Measurements from ENCODE around the gene GALNT18. TPM values are rescaled to one million over a fixed set of nuclear protein-coding genes. Genes with fewer than 3 reads are reported as not detected.
A peak's percentile ranks its signal among the peaks of the same experiment; 100 is the strongest.

The GALNT18 gene
- total and polyA plus RNA-seq, 2 experiments from 2014 or later, result 4.3 to 10.8 TPM

GRCh38 chr11:11468954-11469353 lies 152.9 kb downstream of the GALNT18 start:
- Histone ChIP-seq H3K4me1 (ENCODE audit: insufficient read depth) (peaks cover 10% of the 10 kb centered on the region), H3K36me3 (ENCODE audit: insufficient read depth) (no peaks in the 10 kb centered on the region), H3K79me2 (replicated peaks; ENCODE audit: insufficient read depth) (no peaks in the 10 kb centered on the region), H3K4me3 (no peak overlapping the region), H4K20me1 (replicated peaks; ENCODE audit: insufficient read depth) (no peaks in the 10 kb centered on the region), H2AFZ (no peak overlapping the region), H3K27me3 (ENCODE audit: insufficient read depth) (no peaks in the 10 kb centered on the region), H3F3A (replicated peaks; ENCODE audit: low read depth) (no peaks in the 10 kb centered on the region), H3K4me2 (no peak overlapping the region), H3K9me2 (ENCODE audit: insufficient read depth) (no peaks in the 10 kb centered on the region), H3K27ac (ENCODE audit: low read depth) (no peak overlapping the region)
- Mint-ChIP-seq H3K4me1 (peaks cover 12% of the 10 kb centered on the region), H3K27ac (no peak overlapping the region), H3K9me3 (no peaks in the 10 kb centered on the region), H3K4me3 (no peak overlapping the region), H3K36me3 (ENCODE audit: low read depth) (no peaks in the 10 kb centered on the region), H3K27me3 (ENCODE audit: insufficient read depth, low read depth, poor library complexity) (peaks cover 5% of the 10 kb centered on the region)
- ATAC-seq (no peak), DNase-seq (ENCODE audit: low spot score) (no peak)
- TF ChIP-seq JUNB (IDR thresholded peaks at IDR 0.05; ENCODE audit: unreplicated experiment) (no peak), CTCF (conservative IDR thresholded peaks at IDR 0.05; ENCODE audit: low read depth in 2 of 2) (no peak), EZH2phosphoT487 (IDR thresholded peaks at IDR 0.05; ENCODE audit: unreplicated experiment) (no peak), ZNF331 (CRISPR knock-in tag; IDR thresholded peaks at IDR 0.05; ENCODE audit: low read depth) (no peak)

GRCh38 chr11:11467312-11467711 lies 154.5 kb downstream of the GALNT18 start:
- H3K4me3 Mint-ChIP-seq, result no peak overlapping the region
- Histone ChIP-seq H3K79me2 (replicated peaks; ENCODE audit: insufficient read depth) (no peaks in the 10 kb centered on the region), H3K4me3 (no peak overlapping the region), H3K27ac (ENCODE audit: low read depth) (no peak overlapping the region), H3K9me2 (ENCODE audit: insufficient read depth) (no peaks in the 10 kb centered on the region), H3K27me3 (ENCODE audit: insufficient read depth) (no peaks in the 10 kb centered on the region), H3K4me1 (ENCODE audit: insufficient read depth) (no peaks in the 10 kb centered on the region), H3K36me3 (ENCODE audit: insufficient read depth) (no peaks in the 10 kb centered on the region), H2AFZ (no peak overlapping the region), H3F3A (replicated peaks; ENCODE audit: low read depth) (no peaks in the 10 kb centered on the region), H4K20me1 (replicated peaks; ENCODE audit: insufficient read depth) (no peaks in the 10 kb centered on the region), H3K4me2 (no peak overlapping the region)
- H3K27ac Mint-ChIP-seq, result 0 out of 2 replicates have a peak overlapping the region, but pooled peaks have one; percentile 36
- no peaks in the 10 kb centered on the region for H3K9me3 Mint-ChIP-seq
- H3K4me1 Mint-ChIP-seq, result peaks cover 4% of the 10 kb centered on the region; the same call in 2 of the 3 replicates
- no peaks in the 10 kb centered on the region for H3K36me3 Mint-ChIP-seq (ENCODE audit: low read depth)
- TF ChIP-seq EZH2 (IDR thresholded peaks at IDR 0.05; ENCODE audit: low read depth, unreplicated experiment), result no peak
- no peak for TF ChIP-seq CREB1 (CRISPR knock-in tag; IDR thresholded peaks at IDR 0.05; ENCODE audit: low read depth)
- no peak for TF ChIP-seq ZNF331 (CRISPR knock-in tag; IDR thresholded peaks at IDR 0.05; ENCODE audit: low read depth)
- TF ChIP-seq EZH2phosphoT487 (IDR thresholded peaks at IDR 0.05; ENCODE audit: unreplicated experiment), result no peak
- peaks cover 3% of the 10 kb centered on the region for H3K27me3 Mint-ChIP-seq (ENCODE audit: insufficient read depth, low read depth, poor library complexity)
- DNase-seq (ENCODE audit: low spot score) (no peak), ATAC-seq (no peak)

GRCh38 chr11:11464555-11464954 lies 157.2 kb downstream of the GALNT18 start:
- Histone ChIP-seq H4K20me1 (replicated peaks; ENCODE audit: insufficient read depth) (no peaks in the 10 kb centered on the region), H3K9me2 (ENCODE audit: insufficient read depth) (no peaks in the 10 kb centered on the region), H2AFZ (no peak overlapping the region), H3K4me2 (no peak overlapping the region), H3K27me3 (ENCODE audit: insufficient read depth) (no peaks in the 10 kb centered on the region), H3K79me2 (replicated peaks; ENCODE audit: insufficient read depth) (no peaks in the 10 kb centered on the region), H3K4me1 (ENCODE audit: insufficient read depth) (no peaks in the 10 kb centered on the region), H3K36me3 (ENCODE audit: insufficient read depth) (no peaks in the 10 kb centered on the region), H3F3A (replicated peaks; ENCODE audit: low read depth) (no peaks in the 10 kb centered on the region), H3K4me3 (no peak overlapping the region), H3K27ac (ENCODE audit: low read depth) (no peak overlapping the region)
- no peaks in the 10 kb centered on the region for H3K9me3 Mint-ChIP-seq
- peaks cover 4% of the 10 kb centered on the region; the same call in 2 of the 3 replicates for H3K4me1 Mint-ChIP-seq
- TF ChIP-seq REST (IDR thresholded peaks at IDR 0.05; ENCODE audit: unreplicated experiment), result no peak
- peaks cover 3% of the 10 kb centered on the region for H3K27me3 Mint-ChIP-seq (ENCODE audit: insufficient read depth, low read depth, poor library complexity)
- DNase-seq (ENCODE audit: low spot score) (no peak), ATAC-seq (no peak)
- no peak overlapping the region for H3K4me3 Mint-ChIP-seq
- no peaks in the 10 kb centered on the region; the same call in 2 of the 3 replicates for H3K36me3 Mint-ChIP-seq (ENCODE audit: low read depth)
- H3K27ac Mint-ChIP-seq, result no peak overlapping the region
